GM23338 (cell line): ENCODE results near the gene SLC26A1. TPM values are rescaled to one million over a fixed set of nuclear protein-coding genes. Genes with fewer than 3 reads are reported as not detected.

Experiments
- ATAC-seq: fragments of 200-7000 bp; cut with Tn5 transposase; 3 replicates; pipeline ENCODE4 v1.9.1; 2020
- DNase-seq: peaks from one replicate; pipeline ENCODE4 v3.0.0-alpha.2; 2015; ENCODE audit warnings: low spot score
- H2AFZ ChIP-seq: fragments of 200-600 bp; sonication (generic); 2 replicates; pipeline ENCODE4 v1.8.0; 2016; ENCODE audit warnings: antibody characterized with exemption, mild to moderate bottlenecking, moderate library complexity
- H3F3A ChIP-seq: fragments of 200-600 bp; sonication (generic); replicated peaks from 2 replicates; pipeline ENCODE4 v1.8.0; 2017; ENCODE audit warnings: antibody characterized with exemption, mixed run types, low read depth
- H3K27ac ChIP-seq: fragments of 200-600 bp; sonication (generic); 2 replicates; pipeline ENCODE4 v1.6.1; 2016; ENCODE audit warnings: low read depth
- H3K27me3 ChIP-seq: fragments of 200-600 bp; sonication (generic); 2 replicates; pipeline ENCODE4 v1.8.0; 2016; ENCODE audit warnings: mild to moderate bottlenecking, mixed run types, moderate library complexity; ENCODE audit not compliant: insufficient read depth
- H3K36me3 ChIP-seq: fragments of 200-600 bp; sonication (generic); 2 replicates; pipeline ENCODE4 v1.8.0; 2016; ENCODE audit warnings: mild to moderate bottlenecking; ENCODE audit not compliant: insufficient read depth
- H3K4me1 ChIP-seq: fragments of 200-600 bp; sonication (generic); 2 replicates; pipeline ENCODE4 v1.8.0; 2016; ENCODE audit warnings: mild to moderate bottlenecking, moderate library complexity; ENCODE audit not compliant: insufficient read depth
- H3K4me2 ChIP-seq: fragments of 200-600 bp; sonication (generic); 2 replicates; pipeline ENCODE4 v1.7.1; 2017; ENCODE audit warnings: mixed run types
- H3K4me3 ChIP-seq: fragments of 200-600 bp; sonication (generic); 2 replicates; pipeline ENCODE4 v1.6.1; 2016; ENCODE audit warnings: mixed run types
- H3K79me2 ChIP-seq: fragments of 200-600 bp; sonication (generic); replicated peaks from 2 replicates; pipeline ENCODE4 v1.8.0; 2017; ENCODE audit warnings: mild to moderate bottlenecking; ENCODE audit not compliant: insufficient read depth
- H3K9me2 ChIP-seq: fragments of 200-600 bp; sonication (generic); 2 replicates; pipeline ENCODE4 v1.8.0; 2017; ENCODE audit not compliant: insufficient read depth
- H4K20me1 ChIP-seq: fragments of 200-600 bp; sonication (generic); replicated peaks from 2 replicates; pipeline ENCODE4 v1.8.0; 2017; ENCODE audit warnings: mild to moderate bottlenecking; ENCODE audit not compliant: insufficient read depth
- H3K27ac Mint-ChIP-seq: 2 replicates; pipeline ENCODE4 v1.8.0; 2020; ENCODE audit warnings: inconsistent platforms, mild to moderate bottlenecking, moderate library complexity, mixed read lengths
- H3K27me3 Mint-ChIP-seq: 3 replicates; pipeline ENCODE4 v1.8.0; 2022; ENCODE audit warnings: low read depth, mild to moderate bottlenecking, moderate library complexity, mixed read lengths, inconsistent platforms; ENCODE audit not compliant: insufficient read depth, poor library complexity
- H3K36me3 Mint-ChIP-seq: 3 replicates; pipeline ENCODE4 v1.8.0; 2021; ENCODE audit warnings: low read depth, mild to moderate bottlenecking, inconsistent platforms, moderate library complexity, mixed read lengths
- H3K4me1 Mint-ChIP-seq: 3 replicates; pipeline ENCODE4 v1.8.0; 2020; ENCODE audit warnings: mild to moderate bottlenecking, inconsistent platforms, mixed read lengths
- H3K4me3 Mint-ChIP-seq: 3 replicates; pipeline ENCODE4 v1.8.0; 2021; ENCODE audit warnings: moderate library complexity, mild to moderate bottlenecking, inconsistent platforms, mixed read lengths
- H3K9me3 Mint-ChIP-seq: 3 replicates; pipeline ENCODE4 v1.8.0; 2020; ENCODE audit warnings: moderate library complexity, mild to moderate bottlenecking, inconsistent platforms, mixed read lengths
- REST ChIP-seq: IDR thresholded peaks from one replicate; pipeline ENCODE4 v1.6.1; 2018; ENCODE audit warnings: antibody characterized with exemption; ENCODE audit not compliant: unreplicated experiment
- STAT1 ChIP-seq: IDR thresholded peaks from one replicate; pipeline ENCODE4 v1.6.1; 2016; ENCODE audit warnings: antibody characterized with exemption; ENCODE audit not compliant: unreplicated experiment
- ZNF462 ChIP-seq: fragments of 250-450 bp; sonication (Bioruptor Pico); IDR thresholded peaks from 2 replicates; pipeline ENCODE4 v1.5.0; 2020; ENCODE audit warnings: mild to moderate bottlenecking, moderate library complexity
- polyA plus RNA-seq: library from polyadenylated mRNA; unstranded; fragments of >200 nt; fragmentation: Nextera tagmentation; extraction: Ambion mirVana; gene quantifications from 2 replicates; pipeline ENCODE4 v1.2.1, GENCODE V29; 2016
- total RNA-seq: library from RNA; depleted of rRNA; stranded (reverse); fragments of >200 nt; shearing (Covaris generic); gene quantifications from 2 replicates; pipeline ENCODE4 v1.2.3, GENCODE V29; 2014

Gene SLC26A1
- total and polyA plus RNA-seq, 2 experiments from 2014 or later = 0.10 to 0.27 TPM

GRCh38 chr4:1028574-1029220, 35.5 kb upstream of the SLC26A1 start:
- Histone ChIP-seq H4K20me1 (no peaks in the 10 kb centered on the region), H2AFZ (no peak overlapping the region), H3K4me1 (no peaks in the 10 kb centered on the region), H3K4me3 (no peak overlapping the region), H3F3A (no peaks in the 10 kb centered on the region), H3K27me3 (no peaks in the 10 kb centered on the region), H3K4me2 (no peak overlapping the region), H3K9me2 (no peaks in the 10 kb centered on the region), H3K27ac (no peak overlapping the region), H3K36me3 (no peaks in the 10 kb centered on the region; the same call in 1 of the 2 replicates), H3K79me2 (no peaks in the 10 kb centered on the region)
- Mint-ChIP-seq H3K27me3 (peaks cover 8% of the 10 kb centered on the region), H3K4me1 (peaks cover 4% of the 10 kb centered on the region; the same call in 1 of the 3 replicates), H3K4me3 (no peak overlapping the region), H3K36me3 (peaks cover 13% of the 10 kb centered on the region), H3K9me3 (no peaks in the 10 kb centered on the region; the same call in 2 of the 3 replicates), H3K27ac (no peak overlapping the region)
- no peak for ATAC-seq
- DNase-seq = no peak
- TF ChIP-seq STAT1 (no peak), REST (no peak), ZNF462 (no peak)
